ENCODE data around the gene ANKRD52.
"Not testable (repeated sequence)": the region's sequence is repeated elsewhere in the genome, so short reads cannot be mapped to it uniquely, and the experiment has no call there.

Gene ANKRD52

DNA sequence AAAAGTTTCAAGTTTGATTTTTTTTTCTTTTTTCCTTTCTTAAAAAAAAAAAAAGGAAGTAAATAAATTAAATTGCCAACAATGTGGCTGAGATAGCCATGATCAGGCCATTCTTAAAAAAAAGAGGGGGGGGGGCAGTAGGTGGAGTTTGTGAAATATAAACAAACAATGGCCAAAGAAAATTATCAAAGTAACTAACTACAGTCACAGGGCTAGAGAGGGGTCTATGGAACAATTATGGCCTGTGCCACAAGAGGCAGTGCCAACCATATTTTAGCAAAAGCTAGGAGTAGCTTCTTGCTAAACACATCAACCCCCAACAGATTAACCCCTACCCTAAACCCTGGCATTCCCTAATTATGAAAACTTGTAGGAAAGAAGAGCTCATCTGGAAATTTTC is 52.7 kb downstream of the ANKRD52 start:
- peak; percentile 79 for DNase-seq

DNA sequence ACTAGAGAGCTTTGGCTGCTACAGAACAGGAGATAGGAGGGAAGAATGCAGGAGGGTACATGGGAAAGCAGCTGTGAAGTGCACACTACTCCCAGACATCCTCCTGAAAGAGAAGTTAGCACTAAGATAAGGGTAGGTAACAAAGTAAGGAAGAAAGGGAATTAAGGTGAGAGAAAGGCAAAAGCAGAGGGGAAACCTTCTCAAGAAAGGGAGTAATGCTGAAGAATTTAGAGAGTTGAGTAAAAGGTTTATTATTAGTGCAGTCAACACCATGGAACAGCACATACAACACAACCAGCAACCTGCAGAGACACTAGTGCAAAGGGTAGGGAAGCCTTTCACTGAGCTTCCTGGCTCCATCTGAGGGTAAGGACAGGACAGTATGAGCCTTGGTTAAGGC is 53.9 kb downstream of the ANKRD52 start:
- no peak for DNase-seq

DNA sequence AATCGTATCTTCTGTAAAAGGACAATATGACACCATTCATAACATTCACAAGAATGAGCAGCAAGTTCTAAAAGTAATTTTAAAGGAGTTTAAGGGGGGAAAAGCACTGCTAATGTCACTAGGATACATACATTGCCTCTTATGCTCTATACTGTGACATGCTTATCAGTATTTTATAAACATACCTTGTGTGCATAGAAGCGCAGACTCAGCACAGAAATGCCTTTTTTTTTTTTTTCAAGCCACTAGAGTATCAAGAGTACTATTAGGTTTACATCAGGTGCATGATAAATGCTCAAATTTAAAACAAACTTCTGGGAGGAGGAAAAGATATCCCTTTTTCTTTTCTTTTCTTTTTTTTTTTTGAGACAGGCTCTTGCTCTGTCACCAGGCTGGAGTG is 55.3 kb downstream of the ANKRD52 start:
- DNase-seq: no peak

DNA sequence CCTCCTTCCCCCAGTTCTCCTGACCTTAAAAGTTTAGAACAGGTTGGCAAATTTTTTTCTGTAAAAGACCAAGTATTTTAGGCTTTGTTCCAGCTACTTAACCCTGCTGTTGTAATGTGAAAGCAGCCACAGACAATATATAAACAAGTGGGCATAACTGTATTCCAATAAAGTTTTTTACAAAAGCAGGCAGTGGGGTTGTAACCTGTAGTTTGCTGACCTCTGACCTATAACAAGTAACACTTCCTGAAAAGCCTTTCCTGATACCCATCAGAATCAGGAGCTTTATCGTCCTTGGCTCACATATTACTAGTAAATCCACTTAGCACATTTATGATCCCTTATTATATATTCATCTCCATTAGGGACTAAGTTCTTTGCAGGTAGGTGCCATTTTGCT is 55.8 kb downstream of the ANKRD52 start:
- DNase-seq: no peak

DNA sequence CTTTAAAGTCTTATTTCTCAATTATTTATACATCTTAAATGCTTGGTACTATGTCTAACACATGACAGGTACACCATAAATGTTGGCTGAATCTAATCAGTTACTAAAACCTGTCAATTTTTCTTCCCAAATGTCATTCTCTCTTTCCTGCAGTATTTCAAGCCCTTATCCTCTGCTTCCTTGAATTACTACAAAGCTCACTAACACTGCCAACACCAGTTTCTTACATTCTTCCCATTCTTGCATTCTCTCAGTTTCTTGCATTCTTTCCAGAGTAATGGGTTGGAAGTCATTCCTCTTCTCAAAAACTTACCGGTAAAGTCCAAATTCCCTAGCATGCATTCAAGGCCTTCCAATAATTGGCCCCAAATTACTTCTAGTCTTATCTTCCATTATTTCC is 59.3 kb downstream of the ANKRD52 start:
- no peak for DNase-seq

DNA sequence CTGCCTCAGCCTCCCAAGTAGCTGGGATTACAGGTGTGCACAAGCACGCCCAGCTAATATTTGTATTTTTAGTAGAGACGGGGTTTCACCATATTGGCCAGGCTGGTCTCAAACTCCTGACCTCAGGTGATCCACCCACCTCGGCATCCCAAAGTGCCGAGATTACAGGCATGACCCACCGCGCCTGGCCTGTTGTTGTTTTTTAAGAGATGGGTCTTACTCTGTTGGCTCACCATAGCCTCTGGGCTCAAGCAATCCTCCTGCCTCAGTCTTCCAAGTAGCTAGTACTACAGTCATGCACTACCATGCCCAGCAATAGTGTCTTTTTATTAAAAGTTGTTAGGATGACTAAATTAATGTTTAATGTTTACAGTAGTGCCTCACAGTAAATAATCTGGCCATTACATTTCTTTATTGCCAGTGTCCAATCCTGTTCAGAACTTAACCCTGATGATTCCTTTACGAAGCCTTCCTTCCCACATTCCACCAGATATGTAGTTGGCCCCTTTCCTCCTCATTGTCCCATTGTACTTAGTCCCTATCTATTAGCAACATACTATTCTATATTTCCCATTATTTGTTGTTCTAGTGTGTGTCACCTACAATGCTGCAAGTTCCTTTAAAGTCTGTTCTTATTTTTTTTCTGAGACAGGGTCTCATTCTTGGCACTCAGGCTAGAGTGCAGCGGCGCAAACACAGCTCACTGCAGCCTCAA is 60.1 kb downstream of the ANKRD52 start:
- no peak for DNase-seq

DNA sequence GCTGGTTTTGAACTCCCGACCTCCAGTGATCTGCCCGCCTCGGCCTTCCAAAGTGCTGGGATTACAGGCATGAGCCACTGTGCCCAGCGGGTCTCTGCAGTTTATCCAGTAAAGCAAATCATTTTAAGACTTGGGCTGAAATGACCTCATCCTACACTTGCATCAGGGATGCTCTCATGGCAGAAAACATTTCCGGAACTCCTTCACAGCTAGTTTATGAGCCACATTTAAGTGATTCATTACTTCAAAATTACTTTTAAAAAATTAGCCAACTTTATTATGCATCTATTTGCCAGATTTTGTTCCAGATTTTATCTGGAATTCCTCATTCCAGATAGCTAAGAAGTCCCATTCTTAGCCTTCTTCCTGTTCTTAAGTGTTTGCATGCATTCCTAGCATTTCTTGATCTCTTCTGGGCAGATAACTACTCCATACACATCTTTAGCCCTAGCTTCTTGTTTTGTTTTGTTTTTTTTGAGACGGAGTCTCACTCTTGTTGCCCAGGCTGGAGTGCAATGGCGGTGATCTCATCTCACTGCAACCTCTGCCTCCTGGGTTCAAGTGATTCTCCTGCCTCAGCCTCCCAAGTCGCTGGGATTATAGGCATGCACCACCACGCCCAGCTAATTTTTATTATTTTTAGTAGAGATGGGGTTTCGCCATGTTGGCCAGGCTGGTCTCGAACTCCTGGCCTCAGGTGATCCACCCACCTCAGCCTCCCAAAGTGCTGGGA is 61.2 kb downstream of the ANKRD52 start:
- DNase-seq: not testable (repeated sequence)

DNA sequence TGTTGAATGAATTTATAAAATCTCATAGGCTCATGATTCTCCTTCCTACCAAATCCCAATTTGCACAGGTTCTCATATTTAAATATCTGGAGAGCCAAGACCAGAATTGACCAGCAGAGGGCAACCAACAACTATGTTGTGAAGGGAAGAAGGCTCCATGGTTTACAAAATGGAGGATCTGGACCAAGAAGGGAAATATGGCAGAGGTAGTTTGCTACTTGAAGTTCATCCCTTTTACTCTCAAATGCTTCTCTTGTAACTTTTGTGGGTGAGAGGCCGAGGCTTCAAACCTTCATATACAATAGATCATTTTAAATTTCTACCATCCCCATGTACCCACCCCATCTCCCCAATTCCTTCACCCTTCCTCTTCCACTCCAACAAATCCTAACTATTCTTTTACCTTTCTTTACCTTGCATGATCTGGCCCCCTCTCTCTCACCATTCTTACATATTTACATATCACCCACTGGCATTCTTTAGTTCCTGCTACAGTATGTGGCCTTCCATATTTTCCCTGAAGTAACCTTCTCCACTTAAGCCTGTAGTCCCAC is 65.1 kb downstream of the ANKRD52 start:
- peak; percentile 96 for DNase-seq

DNA sequence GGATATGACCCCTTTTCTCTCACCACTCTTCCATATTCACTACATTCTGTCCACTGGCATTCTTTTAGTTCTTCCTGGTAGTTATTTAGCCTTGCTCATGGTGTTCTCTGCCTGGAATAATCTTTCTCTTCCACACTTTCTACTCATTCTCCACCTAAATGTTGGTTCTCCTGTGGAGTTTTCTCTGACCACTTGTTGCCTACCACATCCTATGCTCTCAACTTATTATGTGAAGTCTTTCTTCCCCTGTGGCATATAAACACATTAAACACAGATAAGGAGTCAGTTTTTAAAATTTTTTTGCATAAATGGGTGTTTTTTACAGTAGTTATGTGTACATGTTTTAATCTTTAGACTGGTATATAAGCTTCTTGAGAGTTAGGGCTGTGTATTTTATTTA is 65.6 kb downstream of the ANKRD52 start:
- no peak for DNase-seq

DNA sequence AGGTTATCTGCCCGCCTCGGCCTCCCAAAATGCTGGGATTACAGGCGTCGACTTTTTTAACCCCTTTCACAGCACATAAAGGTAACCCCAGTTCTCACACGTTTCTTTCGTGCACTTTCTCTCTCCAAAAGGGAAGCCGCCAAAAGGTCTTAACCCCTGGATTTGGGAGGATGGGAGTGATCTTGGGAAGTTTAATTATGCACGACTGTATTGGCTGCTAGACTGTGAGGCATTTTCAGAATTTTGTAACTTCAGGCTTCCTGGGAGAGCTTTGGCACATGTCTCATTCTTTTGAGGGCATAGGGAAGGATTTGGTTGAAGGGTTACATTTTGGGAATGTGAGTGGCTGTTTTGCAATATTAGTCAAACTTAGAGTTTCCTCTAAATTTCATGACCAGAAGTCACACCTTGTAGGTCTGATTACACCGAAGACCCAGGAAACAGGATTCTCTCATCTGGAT is 67.5 kb downstream of the ANKRD52 start:
- DNase-seq: no peak

DNA sequence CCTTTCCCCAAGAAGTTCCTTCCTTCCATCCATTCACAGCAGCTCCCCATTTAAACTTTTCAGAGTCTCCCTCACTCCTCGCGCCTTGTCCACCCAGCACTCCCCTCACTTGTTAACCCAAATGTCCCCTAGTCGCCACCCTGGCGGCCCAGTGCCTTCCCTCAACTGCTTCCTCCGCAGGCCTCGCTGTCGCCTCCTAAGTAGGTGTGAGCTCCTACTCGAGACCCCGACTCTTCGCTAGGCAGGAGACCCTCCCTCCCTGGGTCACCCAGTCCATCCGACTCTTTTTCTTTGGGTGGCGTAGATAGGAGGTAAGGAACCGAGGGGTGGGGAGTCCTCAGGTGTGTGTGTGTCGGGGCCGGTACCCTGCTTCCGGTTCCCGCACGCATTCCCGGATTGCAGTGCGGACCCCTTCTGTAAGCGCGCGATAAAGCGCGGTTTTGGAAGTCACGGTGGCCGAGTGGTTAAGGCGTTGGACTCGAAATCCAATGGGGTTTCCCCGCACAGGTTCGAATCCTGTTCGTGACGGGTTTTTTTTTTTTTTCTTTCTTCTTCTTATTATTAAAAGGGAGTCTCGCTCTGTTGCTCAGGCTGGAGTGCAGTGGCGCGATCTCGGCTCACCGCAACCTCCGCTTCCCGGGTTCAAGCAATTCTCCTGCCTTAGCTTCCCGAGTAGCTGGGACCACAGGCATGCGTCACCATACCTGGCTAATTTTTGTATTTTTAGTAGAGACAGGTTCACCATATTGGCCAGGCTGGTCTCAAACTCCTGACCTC is 68.1 kb downstream of the ANKRD52 start:
- peak; percentile 94 for DNase-seq

DNA sequence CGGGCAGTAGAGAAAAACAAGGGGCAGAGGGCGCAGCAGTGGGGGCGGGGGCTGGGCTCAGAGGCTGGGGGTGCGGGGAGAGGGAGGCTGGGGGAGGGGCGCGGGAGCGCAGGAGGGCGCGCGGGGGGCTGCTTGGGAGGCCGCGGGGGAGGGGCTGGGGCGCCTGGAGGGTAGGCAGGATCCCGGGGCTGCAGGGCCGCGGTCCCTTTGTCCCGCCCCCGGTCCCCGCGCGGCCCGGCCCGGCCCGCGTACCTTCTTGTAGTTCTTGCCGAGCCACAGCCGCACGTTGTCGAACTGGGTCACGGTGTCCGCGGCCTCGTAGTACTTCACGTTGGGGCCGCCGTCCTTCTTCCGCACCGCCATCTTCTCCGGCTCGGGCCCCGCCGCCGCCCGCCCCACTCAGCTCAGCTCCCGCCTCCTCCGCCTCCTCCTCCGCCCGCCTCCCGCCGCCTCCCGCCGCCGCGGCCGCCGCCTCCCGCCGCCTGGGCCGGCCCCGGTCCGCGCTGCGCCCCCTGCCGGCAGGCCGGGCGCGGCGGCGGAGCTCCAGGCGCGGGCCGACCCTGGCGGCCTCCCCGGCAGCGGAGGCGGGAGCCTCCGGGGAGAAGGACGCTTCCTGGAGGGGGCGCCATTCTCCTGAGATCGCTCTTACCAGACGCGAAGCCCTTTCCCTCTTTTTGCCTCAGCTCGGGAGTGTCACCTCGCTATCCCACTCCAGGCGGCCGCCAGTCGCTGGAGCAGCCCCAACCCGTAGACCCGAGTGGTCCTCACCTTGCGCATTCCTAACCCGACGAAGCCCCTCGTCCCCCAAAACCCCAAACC is 68.9 kb downstream of the ANKRD52 start, which contains the start of gene SMARCC2:
TSS of gene SMARCC2 (minus strand) at position 385 of the 819 bp plus-strand sequence. CDS start at position 363, 22 bp downstream.
- DNase-seq: peak; percentile 95

DNA sequence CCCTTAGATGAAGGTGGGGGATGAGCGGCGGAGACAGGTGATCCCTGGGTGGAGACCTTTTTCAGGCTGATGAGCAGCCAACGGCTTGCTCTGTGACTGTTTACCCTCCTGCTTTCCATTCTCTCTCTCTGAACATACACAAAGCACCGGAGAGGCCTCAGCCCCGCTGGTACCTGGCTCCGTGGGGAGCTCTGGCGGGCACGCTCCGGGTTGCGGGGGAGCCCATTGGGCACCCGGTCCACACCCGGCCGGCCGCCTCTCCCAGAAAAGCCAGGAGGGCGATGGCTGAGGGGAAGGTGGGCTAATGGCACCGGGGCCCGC is 69.4 kb downstream of the ANKRD52 start:
- DNase-seq: no peak

DNA sequence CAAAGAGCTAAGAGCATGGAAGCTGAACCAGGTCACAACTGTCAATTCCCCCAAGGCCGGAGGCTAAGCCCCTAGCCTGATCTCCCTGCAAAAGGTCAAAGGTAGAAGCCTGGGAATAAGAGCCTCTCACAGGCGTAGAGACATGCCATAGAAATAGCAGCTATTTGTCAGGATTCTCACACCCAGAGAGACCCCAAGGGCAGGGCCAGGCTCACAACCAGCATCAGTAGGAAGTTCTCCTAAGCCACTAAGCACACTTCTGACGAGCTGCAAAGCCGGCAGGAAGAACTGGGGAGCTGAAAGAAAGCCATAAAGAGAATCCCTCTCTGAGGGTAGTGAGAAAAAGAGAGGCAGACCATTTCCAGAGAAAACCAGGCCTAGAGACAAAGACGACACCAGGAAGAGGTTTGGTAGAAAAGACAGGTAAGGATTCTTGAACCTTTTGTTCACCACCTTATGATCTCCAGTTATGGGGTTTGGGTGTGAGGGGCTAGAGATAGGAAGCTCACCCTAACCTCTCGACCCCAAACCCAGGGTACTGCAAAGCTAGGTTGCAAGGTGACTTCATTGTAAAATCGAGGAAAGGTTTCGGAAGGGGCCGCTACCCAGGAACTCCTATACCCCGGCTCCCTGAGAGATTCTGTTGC is 69.9 kb downstream of the ANKRD52 start:
- peak; percentile 49 for DNase-seq

Data from hematopoietic multipotent progenitor cell treated with erythropoietin and hydrocortisone succinate and interleukin-3 and kit ligand, for 4 days (in vitro differentiated cells).